Thyroid gland (tissue), 4 donors: Measurements from ENCODE around the gene TNC. TPM values are rescaled to one million over a fixed set of nuclear protein-coding genes. Genes with fewer than 3 reads are reported as not detected.

ENCODE experiments used
- DNase-seq, 2 donors: peaks; one replicate each; pipeline ENCODE4 v3.0.0-alpha.2; 2019
- H3K27ac ChIP-seq, 3 donors: fragments of 200-600 bp; sonication (generic); 1 replicate in 2 of 3; 2 replicates in 1 of 3; pipeline ENCODE4 v1.5.1; 2016 to 2019; ENCODE audit warnings: mild to moderate bottlenecking in 1 of 3, moderate library complexity in 1 of 3
- H3K27me3 ChIP-seq: fragments of 200-600 bp; sonication (generic); one replicate; pipeline ENCODE4 v1.5.1; 2019
- H3K36me3 ChIP-seq, 2 donors: fragments of 200-600 bp; sonication (generic); one replicate each; pipeline ENCODE4 v1.5.1; 2016 to 2019
- H3K4me1 ChIP-seq, 2 donors: fragments of 200-600 bp; sonication (generic); one replicate each; pipeline ENCODE4 v1.5.1; 2017 to 2019
- H3K4me3 ChIP-seq, 3 donors: fragments of 200-600 bp; sonication (generic); replicated peaks in 1 of 3; 1 replicate in 2 of 3; 2 replicates in 1 of 3; pipeline ENCODE4 v1.5.1; 2016; ENCODE audit warnings: mild to moderate bottlenecking in 1 of 3
- H3K9me3 ChIP-seq: fragments of 200-600 bp; sonication (generic); one replicate; pipeline ENCODE4 v1.5.1; 2017
- CTCF ChIP-seq, 6 experiments: fragments of 200-600 bp in 3 of 6; fragments of 450-650 bp in 3 of 6; sonication (generic) in 3 of 6; IDR thresholded peaks; one replicate each; pipeline ENCODE4 v1.5.1; 2016 to 2019; ENCODE audit warnings: antibody characterized with exemption in 6 of 6, mild to moderate bottlenecking in 2 of 6, inconsistent platforms in 1 of 6, moderate library complexity in 1 of 6
- POLR2A ChIP-seq, 2 donors: fragments of 450-650 bp; IDR thresholded peaks; one replicate each; pipeline ENCODE4 v1.6.1; 2017; ENCODE audit warnings: antibody characterized with exemption in 2 of 2, mild to moderate bottlenecking in 2 of 2, moderate library complexity in 1 of 2
- WGBS, 2 donors: methylation state at CpG; one replicate each; pipeline ENCODE4 v1.1.5; 2017; 5-methylcytosine and 5-hydroxymethylcytosine counted together
- intact Hi-C: fragments of 100-400 bp; cut with DNase I; formaldehyde crosslinking; loops from one replicate; pipeline ENCODE4 v1.15.1; 2023
- total RNA-seq, 4 donors: library from RNA; depleted of rRNA; stranded (reverse); fragments of >200 nt; gene quantifications; one replicate each; pipeline ENCODE4 v1.2.3, GENCODE V29; 2016

TNC gene
- total RNA-seq, 4 donors from 2014 or later: 1.0 to 21.8 (median 6.4) TPM

GRCh38 chr9:115152281-115152820 lies 34.4 kb upstream of the TNC start:
- WGBS, 2 donors: 95 to 97% methylated on average over 3 of the region's 3 CpGs
- no peaks in the 10 kb centered on the region for H3K9me3 ChIP-seq
- no peak overlapping the region for H3K4me3 ChIP-seq
- no peaks in the 10 kb centered on the region for H3K36me3 ChIP-seq
- TF ChIP-seq CTCF (IDR thresholded peaks at IDR 0.05) (no peak), POLR2A (IDR thresholded peaks at IDR 0.05) (no peak)
- intact Hi-C loops: no loop called here
- DNase-seq: no peak
- H3K27ac ChIP-seq: no peak overlapping the region
- H3K27me3 ChIP-seq: no peaks in the 10 kb centered on the region
- no peaks in the 10 kb centered on the region for H3K4me1 ChIP-seq

GRCh38 chr9:115148721-115149120 lies 30.8 kb upstream of the TNC start:
- Histone ChIP-seq H3K9me3 (no peaks in the 10 kb centered on the region), H3K36me3 (no peaks in the 10 kb centered on the region), H3K27me3 (no peaks in the 10 kb centered on the region), H3K27ac (no peak overlapping the region), H3K4me1 (no peaks in the 10 kb centered on the region), H3K4me3 (no peak overlapping the region)
- intact Hi-C loops: no loop called here
- no peak for DNase-seq
- 64 to 75% methylated on average over 3 of the region's 3 CpGs for WGBS, 2 donors
- TF ChIP-seq CTCF (IDR thresholded peaks at IDR 0.05) (no peak), POLR2A (IDR thresholded peaks at IDR 0.05) (no peak)

GRCh38 chr9:115146581-115147021 lies 28.6 kb upstream of the TNC start:
- Histone ChIP-seq H3K9me3 (no peaks in the 10 kb centered on the region), H3K4me1 (no peaks in the 10 kb centered on the region), H3K36me3 (no peaks in the 10 kb centered on the region), H3K27me3 (no peaks in the 10 kb centered on the region), H3K27ac (no peak overlapping the region), H3K4me3 (no peak overlapping the region)
- intact Hi-C loops: no loop called here
- no peak for TF ChIP-seq POLR2A (IDR thresholded peaks at IDR 0.05)
- TF ChIP-seq CTCF (IDR thresholded peaks at IDR 0.05): no peak
- DNase-seq: no peak
- 41 to 42% methylated on average over 4 of the region's 4 CpGs for WGBS, 2 donors

GRCh38 chr9:115144706-115145105 lies 26.7 kb upstream of the TNC start:
- H3K27ac ChIP-seq: no peak overlapping the region
- H3K36me3 ChIP-seq: no peaks in the 10 kb centered on the region
- no peak for DNase-seq
- intact Hi-C loops: no loop called here
- no peak overlapping the region for H3K4me3 ChIP-seq
- TF ChIP-seq POLR2A (IDR thresholded peaks at IDR 0.05): no peak
- no peak for TF ChIP-seq CTCF (IDR thresholded peaks at IDR 0.05)
- H3K27me3 ChIP-seq: no peaks in the 10 kb centered on the region
- WGBS, 2 donors: 72 to 74% methylated on average over 2 of the region's 2 CpGs
- H3K9me3 ChIP-seq: no peaks in the 10 kb centered on the region
- no peaks in the 10 kb centered on the region for H3K4me1 ChIP-seq

- Histone ChIP-seq H3K36me3 (no peaks in the 10 kb centered on the region), H3K27ac (no peak overlapping the region), H3K4me3 (no peak overlapping the region), H3K9me3 (no peaks in the 10 kb centered on the region), H3K4me1 (no peaks in the 10 kb centered on the region), H3K27me3 (no peaks in the 10 kb centered on the region)
- WGBS, 2 donors: 65 to 83% methylated on average over 2 of the region's 2 CpGs
- intact Hi-C loops: no loop called here
- TF ChIP-seq POLR2A (IDR thresholded peaks at IDR 0.05) (no peak), CTCF (IDR thresholded peaks at IDR 0.05) (no peak)
- no peak for DNase-seq
Observed at GRCh38 chr9:115143689-115144088, 25.7 kb upstream of the TNC start.
